HG03280 (cell line): ENCODE data around the gene RNF31.
"Not testable (repeated sequence)": the region's sequence is repeated elsewhere in the genome, so short reads cannot be mapped to it uniquely, and the experiment has no call there.

Experiments
- ATAC-seq: cut with Tn5 transposase; IDR thresholded peaks from one replicate; pipeline ENCODE4 v1.9.1; 2021; ENCODE audit warnings: mild to moderate bottlenecking, moderate library complexity; ENCODE audit not compliant: unreplicated experiment

RNF31 gene

DNA sequence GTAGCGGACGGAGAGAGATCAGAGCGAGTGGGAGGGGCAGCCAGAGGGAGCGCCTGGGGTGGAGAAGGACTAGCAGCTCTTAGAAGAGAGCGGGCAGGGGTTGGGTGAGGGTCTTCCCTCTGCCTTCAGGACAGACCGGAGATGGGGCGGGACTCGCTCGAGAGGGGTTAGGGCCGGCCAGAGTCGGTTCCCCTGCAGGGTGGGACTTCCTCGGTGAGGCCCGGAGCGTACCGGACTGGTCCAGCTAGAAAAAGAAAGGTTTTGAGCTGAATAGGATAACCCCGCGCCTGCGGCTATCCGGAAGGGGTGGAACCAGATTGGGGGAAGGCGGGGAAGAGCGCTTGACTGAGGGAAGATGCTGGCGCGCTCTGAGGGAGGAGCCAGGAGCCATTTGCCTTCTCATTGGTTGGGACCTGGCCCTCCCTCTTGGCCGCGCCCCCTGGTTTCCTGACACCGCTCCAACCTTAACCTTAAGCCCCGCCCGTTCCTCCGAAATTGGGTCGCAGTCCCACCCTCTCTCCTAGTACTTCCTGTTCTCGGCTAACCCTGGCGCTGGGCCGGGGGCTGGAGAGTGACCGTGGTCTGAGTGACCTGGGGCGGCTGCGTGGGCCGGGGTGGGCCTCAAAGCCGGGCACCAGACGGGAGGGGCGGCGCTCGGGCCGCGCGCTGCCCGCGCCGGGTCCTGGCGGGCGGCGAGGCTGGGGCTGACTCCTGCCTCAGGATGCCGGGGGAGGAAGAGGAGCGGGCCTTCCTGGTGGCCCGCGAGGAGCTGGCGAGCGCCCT is at the start of gene RNF31:
TSS of gene RNF31 (plus strand) at position 521 of the 783 bp plus-strand sequence. CDS start at position 722, 201 bp downstream.
- ATAC-seq: peak; percentile 81

DNA sequence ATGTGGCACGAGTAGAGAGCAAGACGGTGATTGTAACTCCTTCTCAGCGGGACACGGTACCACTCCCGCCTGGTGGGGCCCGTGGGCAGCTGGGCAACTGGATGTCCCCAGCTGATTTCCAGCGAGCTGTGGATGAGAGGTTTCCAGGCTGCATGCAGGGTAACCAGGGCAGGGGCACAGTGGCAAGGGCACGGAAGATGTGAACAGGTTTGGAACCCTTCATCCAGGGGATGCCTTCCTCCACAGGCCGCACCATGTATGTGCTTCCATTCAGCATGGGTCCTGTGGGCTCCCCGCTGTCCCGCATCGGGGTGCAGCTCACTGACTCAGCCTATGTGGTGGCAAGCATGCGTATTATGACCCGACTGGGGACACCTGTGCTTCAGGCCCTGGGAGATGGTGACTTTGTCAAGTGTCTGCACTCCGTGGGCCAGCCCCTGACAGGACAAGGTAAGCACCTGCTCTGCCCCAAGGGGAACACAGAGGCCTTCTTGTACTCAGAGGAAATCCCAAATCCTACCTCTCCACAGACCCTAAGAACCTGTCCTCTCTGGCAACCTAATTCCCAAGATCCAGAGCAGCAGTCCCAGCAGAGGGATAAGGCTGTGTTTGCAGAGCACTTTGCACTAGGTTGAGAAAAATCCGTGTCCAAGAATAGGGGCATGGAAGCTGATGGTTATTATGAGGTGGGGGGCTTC is 48.9 kb upstream of the RNF31 start:
- ATAC-seq: no peak

DNA sequence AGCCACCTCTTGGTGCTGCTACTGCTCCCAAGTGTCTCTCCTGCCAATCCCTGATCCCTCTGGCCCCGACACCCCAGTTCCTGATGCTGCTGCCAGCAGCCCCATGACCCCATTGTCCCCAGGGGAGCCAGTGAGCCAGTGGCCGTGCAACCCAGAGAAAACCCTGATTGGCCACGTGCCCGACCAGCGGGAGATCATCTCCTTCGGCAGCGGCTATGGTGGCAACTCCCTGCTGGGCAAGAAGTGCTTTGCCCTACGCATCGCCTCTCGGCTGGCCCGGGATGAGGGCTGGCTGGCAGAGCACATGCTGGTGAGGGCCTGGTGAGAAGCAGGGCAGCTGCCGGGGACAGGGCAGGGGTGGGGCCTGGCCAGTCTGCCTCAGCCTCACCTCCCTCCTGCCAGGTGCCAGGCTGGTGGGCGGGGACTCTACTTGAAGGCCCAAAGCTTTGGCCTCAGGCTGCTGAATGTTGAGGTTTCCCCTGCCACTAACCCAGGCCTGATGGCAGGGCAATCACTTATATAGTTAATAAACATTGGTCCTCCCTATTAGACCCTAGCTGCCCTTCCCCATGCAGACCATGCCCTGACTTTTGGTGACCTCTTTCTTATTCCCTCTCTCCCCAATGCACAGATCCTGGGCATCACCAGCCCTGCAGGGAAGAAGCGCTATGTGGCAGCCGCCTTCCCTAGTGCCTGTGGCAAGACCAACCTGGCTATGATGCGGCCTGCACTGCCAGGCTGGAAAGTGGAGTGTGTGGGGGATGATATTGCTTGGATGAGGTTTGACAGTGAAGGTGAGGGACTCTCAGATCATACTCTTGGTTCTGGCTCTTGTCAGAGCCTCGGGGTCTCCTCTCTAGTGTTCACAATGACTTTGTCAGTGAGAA is 48.1 kb upstream of the RNF31 start:
- no peak for ATAC-seq

DNA sequence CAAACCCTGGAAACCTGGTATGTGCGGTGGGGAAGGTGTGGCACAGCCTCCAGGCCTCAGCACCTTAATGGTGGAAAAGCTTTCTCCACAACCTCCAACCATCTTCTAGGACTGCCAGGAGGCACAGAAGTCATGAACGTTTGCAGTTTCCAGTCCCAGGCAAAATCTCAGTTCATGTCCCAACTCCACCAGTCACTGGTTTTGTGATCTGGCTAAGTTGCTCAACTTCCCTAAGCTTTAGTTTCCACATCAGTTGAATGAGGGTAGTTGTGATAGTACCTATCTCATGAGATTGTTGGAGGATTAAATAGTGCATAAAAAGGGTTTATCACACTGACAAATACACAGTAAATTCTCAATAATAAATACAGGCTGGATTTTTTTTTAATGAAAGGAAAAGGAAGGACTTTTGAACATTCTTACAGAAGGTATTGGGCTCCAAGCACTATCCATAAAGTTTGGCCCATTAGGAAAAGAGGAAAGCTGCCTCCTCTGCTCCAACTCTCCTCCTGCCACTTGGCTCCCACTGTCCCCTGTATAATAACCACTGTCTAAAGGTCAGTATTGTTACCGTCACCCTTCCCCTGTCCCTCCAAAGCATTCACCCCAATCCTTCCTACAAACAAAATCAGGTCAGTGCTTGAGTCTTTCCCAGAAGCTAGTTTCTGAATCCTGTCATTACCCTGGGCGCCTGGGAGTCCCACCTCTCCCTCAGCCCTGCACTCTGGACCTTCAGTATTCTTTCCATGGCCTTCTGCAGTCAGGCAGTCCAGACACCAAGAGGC is 46.9 kb upstream of the RNF31 start:
- ATAC-seq: no peak

DNA sequence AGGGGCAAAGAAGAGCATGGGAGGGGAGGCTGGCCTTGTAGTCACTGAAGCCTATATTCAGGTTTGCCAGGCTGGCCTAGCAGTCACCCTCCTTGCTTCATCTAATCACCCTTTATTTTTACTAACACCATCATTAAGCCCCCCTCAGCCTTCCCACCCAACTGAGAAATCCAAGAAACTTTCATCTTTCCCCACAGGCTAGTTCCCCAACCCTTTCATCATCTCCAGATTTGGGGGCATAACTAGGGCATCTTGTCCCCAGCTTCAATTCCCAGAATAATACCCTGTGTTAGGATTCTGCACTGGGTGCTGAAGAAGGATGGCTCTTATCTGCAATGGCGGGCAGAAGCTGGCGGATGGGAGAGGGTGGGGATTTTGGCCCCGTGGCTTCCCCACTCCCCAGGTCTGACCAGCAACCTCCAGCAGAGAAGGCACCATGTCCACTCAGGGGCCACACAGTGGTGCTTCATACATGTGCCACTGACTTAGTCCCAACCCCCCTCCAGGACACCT is 46.3 kb upstream of the RNF31 start:
- ATAC-seq: no peak

DNA sequence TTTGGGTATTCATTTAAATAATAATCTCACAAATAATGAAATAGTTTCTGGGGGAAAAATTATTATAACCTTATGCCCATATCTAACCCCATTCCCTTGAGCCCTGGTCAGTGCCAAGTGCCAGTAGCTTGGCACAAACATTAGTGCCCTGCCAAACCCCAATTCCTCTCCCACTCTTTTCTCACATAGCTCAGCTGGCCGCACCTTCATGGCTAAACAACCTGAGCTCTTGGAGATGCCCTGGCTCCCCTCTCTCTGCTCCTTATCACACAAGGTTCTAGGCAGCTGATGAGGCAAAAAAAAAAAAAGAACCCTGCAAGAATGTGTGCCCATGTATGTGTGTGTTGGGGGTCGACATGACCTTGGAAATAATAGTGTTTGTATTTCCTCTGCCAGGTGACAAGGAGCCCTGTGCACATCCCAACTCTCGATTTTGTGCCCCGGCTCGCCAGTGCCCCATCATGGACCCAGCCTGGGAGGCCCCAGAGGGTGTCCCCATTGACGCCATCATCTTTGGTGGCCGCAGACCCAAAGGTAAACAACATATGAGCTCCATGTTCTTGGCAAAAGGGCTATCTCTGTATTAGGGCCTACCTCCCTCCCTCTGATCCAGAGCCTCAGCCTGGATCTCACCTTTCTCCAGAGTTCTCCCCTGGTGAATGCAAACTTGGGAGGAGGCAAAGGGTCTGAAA is 44.8 kb upstream of the RNF31 start:
- no peak for ATAC-seq

GRCh38 chr14:24103451-24103850 is 43.8 kb upstream of the RNF31 start:
- no peak for ATAC-seq

DNA sequence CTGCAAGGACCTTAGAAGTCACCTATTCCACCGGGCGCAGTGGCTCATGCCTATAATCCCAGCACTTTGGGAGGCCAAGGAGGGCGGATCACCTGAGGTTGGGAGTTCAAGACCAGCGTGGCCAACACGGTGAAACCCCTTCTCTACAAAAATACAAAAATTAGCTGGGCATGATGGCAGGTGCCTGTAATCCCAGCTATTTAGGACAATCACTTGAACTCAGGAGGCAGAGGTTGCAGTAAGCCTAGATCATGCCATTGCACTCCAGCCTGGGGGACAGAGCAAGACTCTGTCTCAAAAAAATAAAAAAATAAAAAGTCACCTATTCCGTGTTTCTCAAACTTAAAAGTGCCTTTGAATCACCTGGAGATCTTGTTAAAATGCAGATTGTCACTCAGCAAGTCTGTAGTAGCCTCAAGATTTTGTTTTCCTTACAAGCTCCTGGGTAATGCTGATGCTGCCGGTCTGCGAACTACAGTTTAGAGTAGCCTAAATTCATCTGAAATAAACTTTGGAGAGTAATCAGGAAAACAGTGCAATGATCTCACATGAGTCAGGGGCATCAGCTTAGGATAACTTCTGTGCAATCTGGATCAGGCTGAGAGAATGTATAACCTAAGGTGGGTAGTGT is 41.6 kb upstream of the RNF31 start:
- not testable (repeated sequence) for ATAC-seq

GRCh38 chr14:24106672-24107271 is 40.5 kb upstream of the RNF31 start:
- no peak for ATAC-seq

DNA sequence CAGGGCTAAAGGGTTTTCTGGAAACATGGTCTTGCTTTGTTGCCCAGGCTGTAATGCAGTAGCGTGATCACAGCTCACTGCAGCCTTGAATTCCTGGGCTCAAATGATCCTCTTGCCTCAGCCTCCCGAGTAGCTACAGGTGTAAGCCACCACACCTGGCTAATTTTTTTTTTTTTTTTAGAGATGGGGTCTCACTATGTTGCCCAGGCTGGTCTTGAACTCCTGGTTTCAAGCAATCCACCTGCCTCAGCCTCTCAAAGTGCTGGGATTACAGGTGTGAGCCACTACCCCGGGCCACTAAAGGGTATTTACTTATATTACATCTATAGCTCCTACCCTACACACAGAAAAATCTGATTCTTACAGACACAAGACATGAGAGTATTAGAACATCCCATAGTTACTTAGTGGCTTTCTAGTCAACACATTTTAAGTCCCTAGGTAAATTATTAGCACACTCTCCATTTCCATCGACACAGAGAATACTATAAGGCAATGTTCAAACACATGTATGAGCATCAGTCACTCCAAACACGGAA is 38.9 kb upstream of the RNF31 start:
- ATAC-seq: no peak

DNA sequence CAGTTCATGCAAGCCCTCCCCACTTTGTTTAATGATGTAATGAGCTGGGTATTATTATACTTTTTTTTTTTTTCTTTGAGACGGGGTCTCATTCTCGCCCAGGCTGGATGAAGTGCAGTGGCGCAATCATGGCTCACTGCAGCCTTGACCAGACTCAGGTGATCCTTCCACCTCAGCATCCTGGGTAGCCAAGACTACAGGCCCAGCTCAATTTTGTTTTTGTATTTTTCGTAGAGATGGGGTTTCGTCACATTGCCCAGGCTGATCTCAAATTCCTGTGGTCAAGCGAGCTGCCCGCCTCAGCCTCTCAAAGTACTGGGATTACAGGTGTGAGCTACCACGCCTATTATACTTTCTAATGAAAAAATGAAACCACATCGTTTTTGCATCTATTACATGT is 37.2 kb upstream of the RNF31 start:
- no peak for ATAC-seq

- no peak for ATAC-seq
These were observed 36.8 kb upstream of the RNF31 start for GRCh38 chr14:24110523-24110922.

GRCh38 chr14:24113379-24113800 is 33.9 kb upstream of the RNF31 start:
- no peak for ATAC-seq

- peak; percentile 29 for ATAC-seq
These were observed 33.3 kb upstream of the RNF31 start for GRCh38 chr14:24113801-24114531.

DNA sequence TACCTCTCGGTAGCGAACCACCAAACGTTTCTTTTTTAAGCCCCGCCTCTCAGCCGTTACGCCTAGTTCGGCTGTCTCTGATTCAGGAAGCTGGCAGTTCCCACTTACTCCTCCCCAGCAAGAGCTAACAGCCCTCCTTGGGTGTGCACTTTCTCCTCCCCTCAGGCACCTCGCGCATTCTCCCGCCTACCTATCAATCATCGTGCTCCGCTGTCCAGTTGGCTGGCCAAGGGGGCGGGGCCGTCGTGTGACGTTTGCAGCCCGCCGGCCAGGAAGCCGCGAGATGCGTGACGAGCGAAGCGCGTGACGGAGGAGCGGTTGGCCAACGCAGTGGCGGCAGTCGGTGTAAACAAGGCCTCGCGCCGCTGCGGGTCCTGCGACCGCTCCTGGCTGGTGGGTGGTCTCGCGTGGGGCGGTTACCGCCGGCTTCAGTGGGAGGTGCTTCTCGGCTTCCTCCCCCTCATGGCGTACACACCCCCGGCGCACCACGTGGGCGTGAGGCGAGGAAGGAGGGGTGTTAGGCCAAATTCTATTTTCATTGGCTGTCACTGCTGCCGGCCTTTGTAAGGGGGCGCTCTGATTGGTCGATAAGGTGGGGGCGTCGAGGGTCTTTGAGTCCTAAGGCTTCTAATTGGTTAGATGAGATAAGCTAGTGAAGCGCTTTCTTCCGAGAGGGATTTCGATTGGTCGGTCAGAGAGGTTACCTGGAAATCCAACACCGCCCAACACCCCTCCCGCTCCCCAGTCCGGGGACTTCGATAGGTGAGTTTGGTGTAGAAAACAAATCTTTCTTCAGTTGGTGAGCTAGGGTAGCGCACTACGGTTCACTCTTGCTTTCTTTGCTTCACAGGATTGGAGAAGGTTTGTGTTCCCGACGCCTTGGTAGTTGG is 32.5 kb upstream of the RNF31 start, which contains the start of the genes DCAF11 and NRL:
TSS of gene DCAF11 (plus strand) at position 246 of the 890 bp plus-strand sequence. CDS start 818 bp downstream, outside the sequence.
TSS of gene NRL (minus strand) at position 418 of the 890 bp plus-strand sequence. CDS start 32,101 bp downstream, outside the sequence.
- ATAC-seq: peak; percentile 85

- ATAC-seq: no peak
These were observed 31.7 kb upstream of the RNF31 start for GRCh38 chr14:24115422-24116127.
